AG10803 (cell line): ENCODE results near the gene SPPL2B.

Source experiments
- DNase-seq: peaks from one replicate; pipeline ENCODE4 v3.0.0; 2010; ENCODE audit warnings: low read depth
- H3K4me3 ChIP-seq: 2 replicates; pipeline ENCODE4 v1.5.1; 2011; ENCODE audit warnings: mild to moderate bottlenecking, low read length, control low read depth
- CTCF ChIP-seq: conservative IDR thresholded peaks from 2 replicates; pipeline ENCODE4 v1.5.1; 2011; ENCODE audit warnings: mild to moderate bottlenecking, low read length, control low read depth, inconsistent platforms

The SPPL2B gene

GRCh38 chr19:2286402-2287140 is 41.9 kb upstream of the SPPL2B start:
- TF ChIP-seq CTCF: no peak
- no peak overlapping the region for H3K4me3 ChIP-seq
- no peak for DNase-seq

GRCh38 chr19:2287585-2288337 is 40.7 kb upstream of the SPPL2B start:
- H3K4me3 ChIP-seq: no peak overlapping the region
- DNase-seq: no peak
- no peak for TF ChIP-seq CTCF

- no peak for DNase-seq
- TF ChIP-seq CTCF: no peak
- H3K4me3 ChIP-seq: no peak overlapping the region
These were observed 40.1 kb upstream of the SPPL2B start for GRCh38 chr19:2288338-2288817.

- H3K4me3 ChIP-seq: no peak overlapping the region
- DNase-seq: no peak
- TF ChIP-seq CTCF: no peak
These were observed 39.4 kb upstream of the SPPL2B start for GRCh38 chr19:2288818-2289713.

GRCh38 chr19:2289714-2290435 is 38.6 kb upstream of the SPPL2B start:
- peak overlapping the region; percentile 31 for H3K4me3 ChIP-seq
- TF ChIP-seq CTCF: no peak
- no peak for DNase-seq

GRCh38 chr19:2290441-2291184 is 37.9 kb upstream of the SPPL2B start:
- DNase-seq: no peak
- H3K4me3 ChIP-seq: no peak overlapping the region
- no peak for TF ChIP-seq CTCF
